K562 (cell line): Measurements from ENCODE around the gene SMG7. TPM values are rescaled to one million over a fixed set of nuclear protein-coding genes. Genes with fewer than 3 reads are reported as not detected.

Source experiments
- ATAC-seq: fragments of 200-7000 bp; cut with Tn5 transposase; 3 replicates; pipeline ENCODE4 v1.9.1; 2020; ENCODE audit warnings: moderate library complexity
- BruUV-seq: library from RNA; stranded (reverse); fragments of 400-500 nt; replicated peaks from 2 replicates; lab custom pipeline; 2021; lab: Mats Ljungman, UMichigan
- CTCF ChIA-PET: fragments of 300-600 bp; formaldehyde crosslinking; extraction: SDS; loops from one replicate; lab custom pipeline; 2021; ENCODE audit warnings: low intra/inter-chr PET ratio; lab: Yijun Ruan, JAX
- POLR2A ChIA-PET: fragments of 300-600, 350-650 bp; sonication (Branson Sonifier 250); formaldehyde crosslinking; extraction: SDS; loops from one replicate; lab custom pipeline; 2021; ENCODE audit warnings: antibody characterized with exemption, inconsistent platforms; lab: Yijun Ruan, JAX
- DNase-seq, 4 experiments: peaks; one replicate each; pipeline versions ENCODE4 v3.0.0 to v3.0.0-alpha.2; 2011 to 2018; ENCODE audit warnings: low spot score in 3 of 4, mixed read lengths in 3 of 4; ENCODE audit errors: extremely low read depth in 1 of 4
- FAIRE-seq: peaks from 2 replicates; lab custom pipeline; 2011; peaks lifted over from hg19 to GRCh38; lab: Jason Lieb, UNC
- H2AFZ ChIP-seq: 2 replicates; pipeline ENCODE4 v1.6.0; 2011; ENCODE audit warnings: low read depth, low read length, control low read depth, inconsistent platforms
- H3K27ac ChIP-seq: fragments of 200-600 bp; 3 replicates; pipeline ENCODE4 v1.8.0; 2011; ENCODE audit warnings: low read depth, mild to moderate bottlenecking, control low read depth, inconsistent platforms, low read length, moderate library complexity, mixed read lengths; ENCODE audit errors: extremely low read depth
- H3K27me3 ChIP-seq, 2 experiments: fragments of 300-600 bp in 1 of 2; 2 replicates in 1 of 2; 3 replicates in 1 of 2; pipeline versions ENCODE4 v1.6.0 to v1.8.0; 2011; ENCODE audit warnings: inconsistent platforms in 2 of 2, low read length in 2 of 2, mild to moderate bottlenecking in 1 of 2, mixed read lengths in 1 of 2, moderate library complexity in 1 of 2; ENCODE audit not compliant: control insufficient read depth in 2 of 2, insufficient read depth in 2 of 2
- H3K36me3 ChIP-seq: fragments of 300-600 bp; 3 replicates; pipeline ENCODE4 v1.8.0; 2011; ENCODE audit warnings: mild to moderate bottlenecking, low read length, inconsistent platforms; ENCODE audit not compliant: control insufficient read depth, insufficient read depth
- H3K4me1 ChIP-seq, 2 experiments: fragments of 200-600 bp in 1 of 2; replicated peaks in 1 of 2; 2 replicates in 1 of 2; 3 replicates in 1 of 2; pipeline versions ENCODE4 v1.5.1 to v1.8.0; 2011; ENCODE audit warnings: inconsistent platforms in 2 of 2, low read length in 2 of 2, mild to moderate bottlenecking in 1 of 2, mixed read lengths in 1 of 2, moderate library complexity in 1 of 2; ENCODE audit not compliant: control insufficient read depth in 2 of 2, insufficient read depth in 2 of 2
- H3K4me2 ChIP-seq: 2 replicates; pipeline ENCODE4 v1.6.1; 2011; ENCODE audit warnings: low read length, control low read depth, inconsistent platforms, mixed read lengths; ENCODE audit not compliant: insufficient read depth
- H3K4me3 ChIP-seq: fragments of 200-600 bp; sonication (generic), shearing (Covaris generic); 2 replicates; pipeline ENCODE4 v1.5.1; 2016; ENCODE audit warnings: control low read depth, inconsistent platforms
- H3K79me2 ChIP-seq: fragments of 200-600 bp; 3 replicates; pipeline ENCODE4 v1.8.0; 2011; ENCODE audit warnings: low read length, inconsistent platforms; ENCODE audit not compliant: control insufficient read depth, insufficient read depth
- H3K9ac ChIP-seq, 2 experiments: 2 replicates each; pipeline versions ENCODE4 v1.6.0 to v1.6.1; 2011; ENCODE audit warnings: low read depth in 2 of 2, low read length in 2 of 2, control low read depth in 1 of 2, inconsistent platforms in 1 of 2, mild to moderate bottlenecking in 1 of 2, mixed read lengths in 1 of 2; ENCODE audit not compliant: insufficient read depth in 1 of 2
- H3K9me1 ChIP-seq: one replicate; pipeline ENCODE4 v1.6.0; 2011; ENCODE audit warnings: inconsistent platforms, mild to moderate bottlenecking, low read length, moderate library complexity; ENCODE audit not compliant: control insufficient read depth, insufficient read depth
- H3K9me3 ChIP-seq: replicated peaks from 2 replicates; pipeline ENCODE4 v1.5.1; 2011; ENCODE audit warnings: low read depth, low read length, inconsistent platforms; ENCODE audit not compliant: control insufficient read depth, insufficient read depth
- H4K20me1 ChIP-seq: replicated peaks from 2 replicates; pipeline ENCODE4 v1.6.1; 2011; ENCODE audit warnings: low read length, inconsistent platforms, mixed read lengths; ENCODE audit not compliant: control insufficient read depth, insufficient read depth
- AFF1 ChIP-seq, 2 experiments: fragments of 450-650 bp; IDR thresholded peaks; 2 replicates each; pipeline ENCODE4 v1.6.1; 2018; ENCODE audit warnings: mild to moderate bottlenecking in 2 of 2, low read depth in 1 of 2; ENCODE audit not compliant: partially characterized antibody in 2 of 2
- CHAMP1 ChIP-seq: fragments of 450-650 bp; IDR thresholded peaks from 2 replicates; pipeline ENCODE4 v1.6.1; 2016; ENCODE audit warnings: mild to moderate bottlenecking
- E4F1 ChIP-seq: fragments of 250-450 bp; sonication (Bioruptor Pico); IDR thresholded peaks from 2 replicates; pipeline ENCODE4 v1.5.0; 2021; ENCODE audit warnings: mild to moderate bottlenecking, borderline replicate concordance
- EHMT2 ChIP-seq: fragments of 450-650 bp; IDR thresholded peaks from 2 replicates; pipeline ENCODE4 v1.6.1; 2018; ENCODE audit warnings: antibody characterized with exemption
- HOMEZ ChIP-seq: fragments of 250-450 bp; sonication (Bioruptor Pico); IDR thresholded peaks from 2 replicates; pipeline ENCODE4 v1.4.0; 2020; ENCODE audit warnings: mild to moderate bottlenecking, moderate library complexity
- JUND ChIP-seq, 2 experiments: IDR thresholded peaks; 2 replicates in 1 of 2; 3 replicates in 1 of 2; pipeline ENCODE4 v1.6.1; 2011; ENCODE audit warnings: borderline replicate concordance in 2 of 2, low read depth in 2 of 2, low read length in 2 of 2, improper control_type of control experiment in 1 of 2, missing biosample characterization in 1 of 2, missing genetic modification characterization in 1 of 2, missing genetic modification reagents in 1 of 2
- SIN3B ChIP-seq: fragments of 450-650 bp; IDR thresholded peaks from 2 replicates; pipeline ENCODE4 v1.6.1; 2017; ENCODE audit warnings: low read depth, mild to moderate bottlenecking, moderate library complexity
- WGBS: fragments of 100-300 bp; shearing (Covaris generic); methylation state at CpG from one replicate; pipeline ENCODE4 v1.1.6; 2016; ENCODE audit warnings: low coverage, mixed read lengths; ENCODE audit not compliant: insufficient coverage; ENCODE audit errors: missing lambda C conversion rate; 5-methylcytosine and 5-hydroxymethylcytosine counted together
- in situ Hi-C: fragments of 300-500 bp; cut with MboI; formaldehyde crosslinking; loops from 4 replicates; pipeline ENCODE4 v1.15.0; 2018; ENCODE audit warnings: inconsistent platforms, mixed read lengths
- intact Hi-C: fragments of 100-400 bp; cut with micrococcal nuclease; formaldehyde crosslinking; loops from 2 replicates; pipeline ENCODE4 v1.14.2; 2022
- polyA plus RNA-seq, 8 experiments: library from polyadenylated mRNA; depleted of rRNA in 4 of 8; stranded (reverse) in 5 of 8; unstranded in 3 of 8; fragments of >200 nt; fragmentation: Nextera tagmentation in 2 of 8; fragmentation: Illumina TruSeq in 1 of 8; extraction: Ambion mirVana in 2 of 8; extraction: Trizol in 1 of 8; gene quantifications; 2 replicates each; pipeline versions ENCODE4 v1.2.1 to v1.2.3, GENCODE V29; 2011 to 2014; ENCODE audit warnings: inconsistent platforms in 1 of 8, missing spikeins in 1 of 8
- total RNA-seq, 7 experiments: library from RNA; depleted of rRNA in 6 of 7; stranded (reverse); fragments of >200 nt in 6 of 7; fragmentation: Illumina TruSeq in 2 of 7; extraction: Trizol in 2 of 7; gene quantifications; 2 replicates each; pipeline versions ENCODE4 v1.2.1 to v1.2.3, GENCODE V29; 2011 to 2021; ENCODE audit warnings: low replicate concordance in 1 of 7

Gene SMG7
- total and polyA plus RNA-seq, 9 of the 15 experiments (the other 6 are each of a cell fraction or from before 2014, with no cell fraction given) = 12.4 to 74.6 (median 29.0) TPM

GRCh38 chr1:183435497-183435896 is 36.8 kb upstream of the SMG7 start:
- Histone ChIP-seq H3K27ac (no peak overlapping the region), H3K27me3 (peaks cover 8 to 16% of the 10 kb centered on the region in 2 experiments; a peak in 4 of 5 replicates), H3K4me2 (no peak overlapping the region), H3K36me3 (no peaks in the 10 kb centered on the region), H3K4me3 (no peak overlapping the region), H4K20me1 (0 out of 2 replicates have a peak, but pooled peaks cover 4% of the 10 kb centered on the region), H3K9me3 (no peaks in the 10 kb centered on the region), H2AFZ (no peak overlapping the region), H3K9me1 (no peaks in the 10 kb centered on the region), H3K79me2 (no peaks in the 10 kb centered on the region), H3K9ac (no peak overlapping the region), H3K4me1 (no peaks in the 10 kb centered on the region)
- WGBS = 9% methylated on average over 2 of the region's 2 CpGs
- FAIRE-seq = no peak
- TF ChIP-seq SIN3B (no peak), EHMT2 (no peak), JUND (IDR thresholded peaks at IDR 0.05; ENCODE audit: borderline replicate concordance, low read depth, low read length) (no peak), JUND (tag; IDR thresholded peaks at IDR 0.05; ENCODE audit: borderline replicate concordance, low read depth, low read length) (no peak), E4F1 (CRISPR knock-in tag) (no peak), CHAMP1 (no peak), AFF1 (IDR thresholded peaks at IDR 0.05; ENCODE audit: low read depth in 1 of 2, partially characterized antibody in 2 of 2) (no peak), HOMEZ (CRISPR knock-in tag) (no peak)
- no peak for DNase-seq
- intact Hi-C loops = no loop called here
- BruUV-seq = no TSS peak
- ChIA-PET CTCF (no interaction called here), POLR2A (no interaction called here)
- in situ Hi-C loops = no loop called here
- no peak for ATAC-seq
